GM12892 (cell line): ENCODE results near the gene COL19A1.

Experiments
- POLR2A ChIP-seq: IDR thresholded peaks from 2 replicates; pipeline ENCODE4 v1.6.1; 2011; ENCODE audit warnings: low read depth, low read length, control low read depth
- POLR2AphosphoS5 ChIP-seq: IDR thresholded peaks from 2 replicates; pipeline ENCODE4 v1.6.1; 2011; ENCODE audit warnings: low read depth, low read length, control low read depth

- TF ChIP-seq POLR2AphosphoS5, result no peak
- TF ChIP-seq POLR2A, result no peak
These were observed 265.2 kb downstream of the COL19A1 start for GRCh38 chr6:70131528-70131927.
